ENCODE results near the gene FILIP1L. TPM values are rescaled to one million over a fixed set of nuclear protein-coding genes. Genes with fewer than 3 reads are reported as not detected.

FILIP1L gene
- total and polyA plus RNA-seq, 2 of the 13 experiments (the other 11 are each of a cell fraction or from before 2014, with no cell fraction given): 8.1 to 187 TPM

DNA sequence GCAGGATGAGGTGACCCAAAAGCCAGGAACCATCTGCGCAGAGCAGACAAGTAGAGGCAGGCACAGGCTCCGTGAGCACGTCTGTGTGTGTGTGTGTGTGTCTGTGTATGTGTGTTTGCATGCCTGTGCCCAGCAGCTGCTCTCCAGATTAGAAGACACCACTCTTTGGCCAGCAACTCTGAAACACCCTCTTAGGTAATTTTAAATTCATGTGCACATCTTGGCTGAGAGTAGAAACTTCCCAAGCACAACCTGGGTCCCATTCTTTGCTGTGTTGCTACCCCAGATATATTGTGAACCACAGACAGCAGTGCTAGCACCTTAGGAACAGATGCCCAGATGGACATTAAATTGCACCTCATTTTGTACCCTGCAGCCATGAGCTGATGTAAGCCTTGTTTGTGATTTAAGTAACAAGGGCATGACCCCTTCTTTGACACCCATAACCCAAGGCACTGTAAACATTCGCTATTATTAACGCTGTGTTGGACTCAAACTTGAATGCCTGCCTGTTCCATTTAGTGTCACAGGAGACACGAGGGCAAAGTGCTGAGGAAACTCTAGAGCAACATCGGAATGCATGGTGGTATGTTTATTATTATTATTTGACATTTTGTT, at the start of gene FILIP1L (continued):
- TF ChIP-seq HIC2 (CRISPR knock-in tag; IDR thresholded peaks at IDR 0.05; ENCODE audit: low read depth) (peak; percentile 50; the same call in 1 of the 2 replicates), WIZ (CRISPR knock-in tag; IDR thresholded peaks at IDR 0.05) (0 out of 2 replicates have a peak, but pooled peaks have one; percentile 19), ATM (IDR thresholded peaks at IDR 0.05; ENCODE audit: borderline replicate concordance) (no peak), RARA (CRISPR knock-in tag; IDR thresholded peaks at IDR 0.05) (peak; percentile 97), HNF4A (CRISPR knock-in tag; IDR thresholded peaks at IDR 0.05) (peak; percentile 63), TBX2 (CRISPR knock-in tag; IDR thresholded peaks at IDR 0.05; ENCODE audit: borderline replicate concordance) (peak; percentile 38; the same call in 1 of the 2 replicates), TIGD3 (CRISPR knock-in tag; IDR thresholded peaks at IDR 0.05; ENCODE audit: borderline replicate concordance) (no peak), POLR2AphosphoS2 (IDR thresholded peaks at IDR 0.05; ENCODE audit: low read depth, low read length) (no peak), ZBTB20 (CRISPR knock-in tag; IDR thresholded peaks at IDR 0.05; ENCODE audit: borderline replicate concordance, low read depth) (peak; percentile 75; the same call in 1 of the 2 replicates), ZNF331 (CRISPR knock-in tag; IDR thresholded peaks at IDR 0.05) (0 out of 2 replicates have a peak, but pooled peaks have one; percentile 48), MAX (IDR thresholded peaks at IDR 0.05) (peak; percentile 63), POGZ (CRISPR knock-in tag; IDR thresholded peaks at IDR 0.05) (peak; percentile 77; the same call in 1 of the 2 replicates), ATF4 (CRISPR knock-in tag; IDR thresholded peaks at IDR 0.05) (peak in 1 of 2 experiments; percentile 92; a peak in 2 of 4 replicates), CEBPG (CRISPR knock-in tag; IDR thresholded peaks at IDR 0.05) (peak; percentile 67), ZNF878 (CRISPR knock-in tag; IDR thresholded peaks at IDR 0.05) (no peak), GATAD2A (CRISPR knock-in tag; IDR thresholded peaks at IDR 0.05) (peak; percentile 57; the same call in 1 of the 2 replicates), SKIL (CRISPR knock-in tag; IDR thresholded peaks at IDR 0.05; ENCODE audit: borderline replicate concordance) (0 out of 2 replicates have a peak, but pooled peaks have one; percentile 51), DDIT3 (CRISPR knock-in tag; IDR thresholded peaks at IDR 0.05) (no peak), LCORL (IDR thresholded peaks at IDR 0.05) (no peak), LCORL (CRISPR knock-in tag; IDR thresholded peaks at IDR 0.05) (0 out of 2 replicates have a peak, but pooled peaks have one; percentile 45), HNF4G (IDR thresholded peaks at IDR 0.05; ENCODE audit: borderline replicate concordance, low read depth, low read length) (0 out of 2 replicates have a peak, but pooled peaks have one; percentile 7), HNF4G (CRISPR knock-in tag; IDR thresholded peaks at IDR 0.05; ENCODE audit: borderline replicate concordance, low read depth) (no peak)
- TF ChIP-seq, protein P1, sequence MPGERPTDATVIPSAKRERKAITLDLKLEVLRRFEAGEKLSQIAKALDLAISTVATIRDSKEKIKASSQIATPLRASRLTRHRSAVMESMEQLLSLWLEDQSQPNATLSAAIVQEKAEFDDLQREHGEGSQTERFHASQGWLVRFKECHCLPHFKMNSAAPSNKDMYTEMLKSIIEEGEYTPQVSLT (CRISPR knock-in tag; IDR thresholded peaks at IDR 0.05; ENCODE audit: borderline replicate concordance, low read depth): no peak

Data from HepG2 (cell line).